HepG2 (cell line): Measurements from ENCODE around the gene AHR. TPM values are rescaled to one million over a fixed set of nuclear protein-coding genes. Genes with fewer than 3 reads are reported as not detected.

Experiments used
- ATAC-seq: fragments of 200-7000 bp; cut with Tn5 transposase; 3 replicates; pipeline ENCODE4 v1.9.1; 2020; ENCODE audit warnings: mild to moderate bottlenecking, moderate library complexity
- BruUV-seq: library from RNA; stranded (reverse); fragments of 400-500 nt; replicated peaks from 2 replicates; lab custom pipeline; 2021; lab: Mats Ljungman, UMichigan
- CTCF ChIA-PET: fragments of 300-600 bp; formaldehyde crosslinking; extraction: SDS; loops from one replicate; lab custom pipeline; 2021; ENCODE audit warnings: low total read pairs, inconsistent platforms, low intra/inter-chr PET ratio; lab: Yijun Ruan, JAX
- POLR2A ChIA-PET: fragments of 350-600 bp; sonication (Branson Sonifier 250); formaldehyde crosslinking; loops from one replicate; lab custom pipeline; 2020; ENCODE audit warnings: antibody characterized with exemption, inconsistent platforms; lab: Yijun Ruan, JAX
- DNase-seq: peaks from one replicate; pipeline ENCODE4 v3.0.0-alpha.2; 2015; ENCODE audit warnings: low spot score
- FAIRE-seq: peaks from 3 replicates; lab custom pipeline; 2011; peaks lifted over from hg19 to GRCh38; lab: Jason Lieb, UNC
- H2AFZ ChIP-seq: one replicate; pipeline ENCODE4 v1.6.1; 2011; ENCODE audit warnings: low read length, inconsistent platforms
- H3K27ac ChIP-seq: fragments of 300-600 bp; 3 replicates; pipeline ENCODE4 v1.8.0; 2011; ENCODE audit warnings: mixed run types, mild to moderate bottlenecking, mixed read lengths, low read length, inconsistent platforms; ENCODE audit not compliant: insufficient read depth; ENCODE audit errors: extremely low read length
- H3K27me3 ChIP-seq, 2 experiments: fragments of 200-600 bp in 1 of 2; 2 replicates in 1 of 2; 3 replicates in 1 of 2; pipeline versions ENCODE4 v1.6.0 to v1.8.0; 2011; ENCODE audit warnings: low read length in 2 of 2, mild to moderate bottlenecking in 2 of 2, moderate library complexity in 2 of 2, inconsistent platforms in 1 of 2; ENCODE audit not compliant: insufficient read depth in 2 of 2, control insufficient read depth in 1 of 2
- H3K36me3 ChIP-seq, 2 experiments: fragments of 200-600 bp in 1 of 2; replicated peaks in 1 of 2; 2 replicates in 1 of 2; 3 replicates in 1 of 2; pipeline versions ENCODE4 v1.5.1 to v1.8.0; 2011; ENCODE audit warnings: low read length in 2 of 2, inconsistent platforms in 1 of 2; ENCODE audit not compliant: insufficient read depth in 2 of 2, control insufficient read depth in 1 of 2
- H3K4me1 ChIP-seq: 2 replicates; pipeline ENCODE4 v1.5.1; 2012; ENCODE audit warnings: low read length, inconsistent platforms; ENCODE audit not compliant: insufficient read depth
- H3K4me2 ChIP-seq: 2 replicates; pipeline ENCODE4 v1.6.0; 2011; ENCODE audit warnings: low read depth, low read length, inconsistent platforms
- H3K4me3 ChIP-seq, 3 experiments: fragments of 200-600 bp in 1 of 3; sonication (generic), shearing (Covaris generic) in 1 of 3; replicated peaks in 1 of 3; 2 replicates each; pipeline ENCODE4 v1.5.1; 2011 to 2016; ENCODE audit warnings: low read length in 3 of 3, inconsistent platforms in 2 of 3, low read depth in 2 of 3, mild to moderate bottlenecking in 2 of 3, control low read depth in 1 of 3, mixed read lengths in 1 of 3; ENCODE audit not compliant: insufficient read depth in 1 of 3
- H3K79me2 ChIP-seq: one replicate; pipeline ENCODE4 v1.6.1; 2011; ENCODE audit warnings: low read length, inconsistent platforms; ENCODE audit not compliant: insufficient read depth
- H3K9ac ChIP-seq: 2 replicates; pipeline ENCODE4 v1.6.0; 2011; ENCODE audit warnings: mild to moderate bottlenecking, low read depth, low read length, inconsistent platforms; ENCODE audit not compliant: insufficient read depth
- H3K9me3 ChIP-seq: 2 replicates; pipeline ENCODE4 v1.5.1; 2012; ENCODE audit warnings: mild to moderate bottlenecking, low read length
- H4K20me1 ChIP-seq: 2 replicates; pipeline ENCODE4 v1.6.0; 2011; ENCODE audit warnings: inconsistent platforms, mild to moderate bottlenecking, low read length, moderate library complexity; ENCODE audit not compliant: insufficient read depth
- AGO2 ChIP-seq: fragments of 200-400 bp; formaldehyde crosslinking; optimal IDR thresholded peaks from 2 replicates; pipeline ENCODE3; 2017; ENCODE audit warnings: mild to moderate bottlenecking, low read depth, low read length, moderate library complexity
- CBX2 ChIP-seq, 2 experiments: fragments of 200-600 bp in 1 of 2; sonication (generic); formaldehyde crosslinking in 1 of 2; IDR thresholded peaks; 2 replicates each; pipeline versions ENCODE4 v1.7.0 to v1.8.1; 2018 to 2022; ENCODE audit warnings: low read depth in 2 of 2, low read length in 1 of 2, mild to moderate bottlenecking in 1 of 2, missing genetic modification reagents in 1 of 2
- CHD4 ChIP-seq: fragments of 200-600 bp; sonication (generic); IDR thresholded peaks from 2 replicates; pipeline ENCODE4 v1.7.0; 2017; ENCODE audit warnings: mild to moderate bottlenecking, low read length, borderline replicate concordance
- HNRNPH1 ChIP-seq: fragments of 200-400 bp; formaldehyde crosslinking; optimal IDR thresholded peaks from 2 replicates; pipeline ENCODE3; 2017; ENCODE audit warnings: mild to moderate bottlenecking, low read depth, low read length
- KLF11 ChIP-seq: IDR thresholded peaks from 2 replicates; pipeline ENCODE4 v1.6.1; 2016; ENCODE audit warnings: missing compliant biosample characterization
- NFE2L1 ChIP-seq: sonication (generic); formaldehyde crosslinking; IDR thresholded peaks from 2 replicates; pipeline ENCODE4 v1.4.0; 2020; ENCODE audit warnings: missing genetic modification reagents, mild to moderate bottlenecking, borderline replicate concordance
- NR2F2 ChIP-seq: IDR thresholded peaks from 2 replicates; pipeline ENCODE4 v1.6.1; 2012; ENCODE audit warnings: low read depth, inconsistent platforms, borderline replicate concordance
- RELA ChIP-seq: sonication (generic); formaldehyde crosslinking; IDR thresholded peaks from 2 replicates; pipeline ENCODE4 v1.4.0; 2020; ENCODE audit warnings: missing genetic modification reagents
- ZFP36 ChIP-seq: fragments of 150-350 bp; IDR thresholded peaks from 2 replicates; pipeline ENCODE4 v1.6.1; 2018; ENCODE audit warnings: borderline replicate concordance, low read length, low read depth; ENCODE audit not compliant: partially characterized antibody
- ZFYVE20 ChIP-seq: sonication (generic); formaldehyde crosslinking; IDR thresholded peaks from 2 replicates; pipeline ENCODE4 v1.8.0; 2023; ENCODE audit warnings: low read depth, mild to moderate bottlenecking, moderate library complexity, missing genetic modification reagents, borderline replicate concordance
- ZNF574 ChIP-seq: sonication (generic); formaldehyde crosslinking; IDR thresholded peaks from 2 replicates; pipeline ENCODE4 v1.4.0; 2020; ENCODE audit warnings: missing genetic modification reagents
- WGBS: methylation state at CpG from one replicate; pipeline ENCODE4 v1.1.6; 2017; ENCODE audit warnings: low lambda C conversion rate; 5-methylcytosine and 5-hydroxymethylcytosine counted together
- in situ Hi-C: cut with HindIII; loops from 2 replicates; pipeline ENCODE4 v1.10.0; 2017; ENCODE audit warnings: low pct_unique_long_range_greater_than_20kb; ENCODE audit not compliant: extremely low pct_ligation_motif_present
- intact Hi-C: fragments of 100-400 bp; cut with micrococcal nuclease; formaldehyde crosslinking; loops from one replicate; pipeline ENCODE4 v1.10.0; 2022; ENCODE audit not compliant: unreplicated experiment
- polyA plus RNA-seq, 8 experiments: library from polyadenylated mRNA; depleted of rRNA in 3 of 8; stranded (reverse) in 7 of 8; unstranded in 1 of 8; fragments of >200 nt; fragmentation: Illumina TruSeq in 4 of 8; extraction: Trizol in 4 of 8; gene quantifications; 2 replicates each; pipeline versions ENCODE4 v1.2.1 to v1.2.3, GENCODE V29; 2011 to 2016; ENCODE audit warnings: low read depth in 4 of 8, missing spikeins in 1 of 8, mixed read lengths in 1 of 8; ENCODE audit not compliant: insufficient read depth in 1 of 8
- total RNA-seq, 5 experiments: library from RNA; depleted of rRNA; stranded (reverse); fragments of >200 nt; fragmentation: Illumina TruSeq; extraction: Trizol; gene quantifications; 2 replicates each; pipeline ENCODE4 v1.2.3, GENCODE V29; 2016; ENCODE audit warnings: low read depth in 1 of 5

The AHR gene
- total and polyA plus RNA-seq, 2 of the 13 experiments (the other 11 are each of a cell fraction or from before 2014, with no cell fraction given): 9.0 to 31.3 TPM

GRCh38 chr7:17274551-17275245, 23.8 kb upstream of the AHR start:
- no TSS peak for BruUV-seq
- Histone ChIP-seq H3K36me3 (no peaks in the 10 kb centered on the region), H4K20me1 (no peaks in the 10 kb centered on the region), H3K79me2 (no peaks in the 10 kb centered on the region), H3K27ac (no peak overlapping the region), H3K9me3 (peaks cover 13% of the 10 kb centered on the region), H3K9ac (no peak overlapping the region), H3K4me3 (no peak overlapping the region), H3K4me2 (no peak overlapping the region), H3K27me3 (no peaks in the 10 kb centered on the region), H3K4me1 (no peaks in the 10 kb centered on the region), H2AFZ (no peak overlapping the region)
- CTCF ChIA-PET: no interaction called here
- in situ Hi-C loops: no loop called here
- DNase-seq (no peak), ATAC-seq (no peak), FAIRE-seq (no peak)
- POLR2A ChIA-PET: no interaction called here
- 86% methylated on average over 5 of the region's 5 CpGs for WGBS
- TF ChIP-seq RELA (CRISPR knock-in tag) (no peak), CBX2 (IDR thresholded peaks at IDR 0.05; ENCODE audit: low read depth, low read length) (no peak), CBX2 (CRISPR knock-in tag; IDR thresholded peaks at IDR 0.05; ENCODE audit: low read depth) (no peak), ZFP36 (no peak), NFE2L1 (CRISPR knock-in tag) (no peak), KLF11 (CRISPR knock-in tag) (no peak), ZNF574 (CRISPR knock-in tag) (no peak), ZFYVE20 (CRISPR knock-in tag) (no peak), CHD4 (no peak), AGO2 (no peak), NR2F2 (no peak), HNRNPH1 (no peak)
- intact Hi-C loops: no loop called here
